Measurements from ENCODE around the gene CTAGE9.
A peak's percentile ranks its signal among the peaks of the same experiment; 100 is the strongest.
"Not testable (repeated sequence)": the region's sequence is repeated elsewhere in the genome, so short reads cannot be mapped to it uniquely, and the experiment has no call there.

The CTAGE9 gene

GRCh38 chr6:131728296-131728939, 17.6 kb upstream of the CTAGE9 start:
- DNase-seq: peak; percentile 6

- DNase-seq: no peak
These were observed 17.1 kb upstream of the CTAGE9 start for GRCh38 chr6:131727868-131728267.

GRCh38 chr6:131727467-131727866, 16.6 kb upstream of the CTAGE9 start:
- no peak for DNase-seq

GRCh38 chr6:131724114-131724513, 13.3 kb upstream of the CTAGE9 start:
- no peak for DNase-seq

- no peak for DNase-seq
These were observed 10.3 kb upstream of the CTAGE9 start for GRCh38 chr6:131721161-131721560.

GRCh38 chr6:131717836-131718542, 7.2 kb upstream of the CTAGE9 start:
- no peak for DNase-seq

- DNase-seq: not testable (repeated sequence)
These were observed 4.8 kb upstream of the CTAGE9 start for GRCh38 chr6:131715567-131715966.

GRCh38 chr6:131703905-131704304, 6.9 kb downstream of the CTAGE9 start:
- not testable (repeated sequence) for DNase-seq

- not testable (repeated sequence) for DNase-seq
These were observed 10.0 kb downstream of the CTAGE9 start for GRCh38 chr6:131700851-131701250.

GRCh38 chr6:131696956-131697355, 13.9 kb downstream of the CTAGE9 start:
- no peak for DNase-seq

GRCh38 chr6:131694832-131695426, 15.9 kb downstream of the CTAGE9 start:
- DNase-seq: peak; percentile 77

GRCh38 chr6:131693384-131693783, 17.4 kb downstream of the CTAGE9 start:
- DNase-seq: no peak

- DNase-seq: no peak
These were observed 18.2 kb downstream of the CTAGE9 start for GRCh38 chr6:131692589-131692988.

GRCh38 chr6:131692031-131692430, 18.8 kb downstream of the CTAGE9 start:
- no peak for DNase-seq

- no peak for DNase-seq
These were observed 22.5 kb downstream of the CTAGE9 start for GRCh38 chr6:131688286-131688685.

- peak; percentile 50 for DNase-seq
These were observed 23.8 kb downstream of the CTAGE9 start for GRCh38 chr6:131687022-131687421.

- DNase-seq: no peak
These were observed 25.5 kb downstream of the CTAGE9 start for GRCh38 chr6:131685266-131685780.

GRCh38 chr6:131683479-131683878, 27.3 kb downstream of the CTAGE9 start:
- DNase-seq: no peak

GRCh38 chr6:131682442-131682841, 28.4 kb downstream of the CTAGE9 start:
- DNase-seq: no peak

GRCh38 chr6:131681585-131681984, 29.2 kb downstream of the CTAGE9 start:
- DNase-seq: no peak

GRCh38 chr6:131680868-131681267, 29.9 kb downstream of the CTAGE9 start:
- DNase-seq: no peak

- no peak for DNase-seq
These were observed 32.4 kb downstream of the CTAGE9 start for GRCh38 chr6:131678442-131678841.

GRCh38 chr6:131673184-131673583, 37.6 kb downstream of the CTAGE9 start:
- DNase-seq: no peak

GRCh38 chr6:131669891-131670290, 40.9 kb downstream of the CTAGE9 start:
- DNase-seq: no peak
